GM18498 (cell line): Measurements from ENCODE around the gene AGAP9.
"Not testable (repeated sequence)": the region's sequence is repeated elsewhere in the genome, so short reads cannot be mapped to it uniquely, and the experiment has no call there.

Experiments used
- ATAC-seq: cut with Tn5 transposase; IDR thresholded peaks from one replicate; pipeline ENCODE4 v1.9.1; 2021; ENCODE audit warnings: mild to moderate bottlenecking, moderate library complexity; ENCODE audit not compliant: unreplicated experiment

AGAP9 gene

GRCh38 chr10:47523475-47523874, at the start of gene AGAP9:
TSS of gene AGAP9 (minus strand) at chr10:47523638. CDS start at chr10:47523526, 112 bp downstream.
- not testable (repeated sequence) for ATAC-seq

- ATAC-seq: not testable (repeated sequence)
Measured at GRCh38 chr10:47571138-47571912, 47.9 kb upstream of the AGAP9 start.

DNA sequence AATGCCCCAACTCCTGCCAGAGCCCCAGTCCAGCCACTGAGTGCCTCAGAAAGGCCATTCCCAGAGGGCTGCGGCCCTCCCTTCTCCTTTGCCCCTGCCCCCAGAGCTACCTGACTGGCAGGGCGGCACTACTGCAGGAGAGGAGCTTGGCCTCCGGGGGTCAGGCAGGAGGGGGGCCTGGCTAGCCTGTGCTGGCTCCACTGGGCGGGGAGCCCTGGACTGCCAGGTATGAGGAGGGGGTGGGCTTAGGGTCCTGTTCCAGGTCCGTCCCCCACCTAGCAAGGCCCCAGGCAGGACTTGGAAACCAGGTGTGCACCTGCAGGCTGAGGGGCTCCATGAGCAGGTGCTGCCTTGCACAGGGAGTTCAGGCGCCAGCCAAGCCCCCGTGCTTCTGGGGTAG, 43.3 kb upstream of the AGAP9 start:
- ATAC-seq: not testable (repeated sequence)

GRCh38 chr10:47566108-47566699, 42.8 kb upstream of the AGAP9 start:
- not testable (repeated sequence) for ATAC-seq

GRCh38 chr10:47565517-47565920, 42.1 kb upstream of the AGAP9 start:
- not testable (repeated sequence) for ATAC-seq

GRCh38 chr10:47564953-47565352, 41.5 kb upstream of the AGAP9 start:
- not testable (repeated sequence) for ATAC-seq

- ATAC-seq: not testable (repeated sequence)
Measured at GRCh38 chr10:47564318-47564717, 40.9 kb upstream of the AGAP9 start.

DNA sequence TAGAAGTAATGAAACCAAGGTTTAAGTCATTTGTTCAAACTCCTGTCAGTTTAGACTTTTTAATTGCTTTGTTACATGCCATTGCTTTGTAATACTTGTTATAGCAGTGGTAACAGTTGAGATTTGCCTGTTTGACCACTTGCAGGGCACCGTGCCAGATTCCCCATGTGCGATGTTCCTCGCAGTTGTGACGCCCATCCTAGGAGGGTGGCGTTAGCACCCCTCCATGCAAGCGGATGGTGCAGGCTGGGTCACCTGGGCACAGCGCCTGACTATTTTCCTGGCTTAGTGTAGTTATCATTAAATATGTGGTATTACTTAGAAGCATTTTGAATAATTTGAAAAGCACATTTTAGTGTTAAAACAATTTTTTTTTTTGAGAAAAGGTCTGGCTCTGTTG, 37.0 kb upstream of the AGAP9 start:
- ATAC-seq: not testable (repeated sequence)

DNA sequence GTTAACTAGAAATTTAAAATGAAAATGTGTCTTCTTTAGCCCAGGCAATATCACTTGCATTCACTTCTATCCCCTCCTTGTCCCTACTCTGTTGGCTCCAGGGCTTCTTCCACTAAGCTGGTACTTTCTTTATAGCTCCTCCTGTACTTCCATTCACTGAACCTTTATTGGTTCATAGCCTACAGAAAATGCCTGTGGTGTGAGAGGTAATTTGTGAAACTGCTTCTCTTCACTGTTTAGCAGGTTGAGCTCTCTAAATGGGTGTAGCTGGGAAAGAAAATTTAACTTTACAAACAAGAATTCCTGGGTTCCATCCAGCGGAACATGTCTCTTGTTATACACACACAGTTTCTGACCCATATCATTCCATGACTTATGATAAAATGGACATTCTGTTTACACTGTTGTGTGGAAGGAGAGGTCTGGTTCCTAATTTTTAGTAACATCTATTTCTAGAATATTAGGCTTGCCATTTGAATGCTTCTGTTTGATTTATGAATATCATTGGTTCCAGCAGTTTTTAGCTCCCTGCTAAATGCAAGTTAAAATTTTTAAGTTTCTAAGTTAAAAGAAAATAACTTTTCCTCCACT, 36.4 kb upstream of the AGAP9 start:
- not testable (repeated sequence) for ATAC-seq

- not testable (repeated sequence) for ATAC-seq
Measured at GRCh38 chr10:47558109-47558508, 34.7 kb upstream of the AGAP9 start.

- ATAC-seq: not testable (repeated sequence)
Measured at GRCh38 chr10:47557616-47558015, 34.2 kb upstream of the AGAP9 start.

- ATAC-seq: not testable (repeated sequence)
Measured at GRCh38 chr10:47555334-47555733, 31.9 kb upstream of the AGAP9 start.

DNA sequence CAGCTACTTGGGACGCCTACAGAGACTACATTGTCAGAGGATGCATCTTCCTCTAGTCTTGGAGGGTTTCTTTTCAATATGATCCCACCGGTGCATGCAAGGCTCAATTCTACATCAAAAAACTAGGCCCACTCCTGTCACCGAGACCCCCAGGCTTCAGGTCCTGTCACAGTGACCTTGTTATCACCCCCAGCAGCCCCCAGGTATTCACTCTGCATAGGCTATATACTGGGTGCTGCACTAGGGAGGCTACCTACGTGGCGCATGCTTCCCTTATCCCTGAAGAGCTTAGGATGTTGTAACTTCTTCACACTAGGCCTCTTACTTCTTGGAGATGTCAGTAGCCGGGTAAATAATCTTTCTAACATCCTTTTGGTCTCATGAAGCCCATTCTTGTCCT, 31.1 kb upstream of the AGAP9 start:
- not testable (repeated sequence) for ATAC-seq

GRCh38 chr10:47553860-47554247, 30.4 kb upstream of the AGAP9 start:
- ATAC-seq: not testable (repeated sequence)

DNA sequence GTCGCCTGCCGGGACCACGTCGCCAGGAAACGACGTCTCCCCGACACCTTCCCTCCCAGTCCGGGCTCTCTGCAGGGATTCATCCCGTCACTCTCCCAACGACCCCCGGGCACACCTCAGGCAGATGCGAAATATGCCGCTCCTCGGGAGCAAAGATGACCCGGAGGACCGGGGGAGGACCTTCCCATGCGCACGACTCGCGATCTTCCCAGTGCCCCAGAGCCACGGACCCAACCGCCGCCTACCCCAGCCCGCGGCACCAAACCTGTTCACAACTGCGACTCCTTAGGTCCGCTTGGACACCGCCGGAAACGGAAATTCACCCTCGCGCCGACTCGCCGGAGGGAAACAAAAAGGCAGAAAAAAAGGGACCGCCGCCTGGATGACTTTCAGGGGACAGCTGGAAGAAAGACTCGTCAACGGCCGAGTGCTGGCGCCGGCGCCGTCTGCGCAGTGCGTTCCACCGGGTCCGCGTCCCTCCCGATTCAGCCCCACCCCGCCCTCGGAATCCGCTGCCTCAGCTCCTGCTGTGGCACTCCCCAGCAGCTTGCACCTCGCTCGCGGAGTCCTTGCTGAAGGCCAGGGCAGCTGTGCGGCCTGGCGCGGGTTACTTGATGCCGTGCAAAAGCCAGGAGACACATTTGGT, 29.9 kb upstream of the AGAP9 start:
- peak; percentile 93 for ATAC-seq

DNA sequence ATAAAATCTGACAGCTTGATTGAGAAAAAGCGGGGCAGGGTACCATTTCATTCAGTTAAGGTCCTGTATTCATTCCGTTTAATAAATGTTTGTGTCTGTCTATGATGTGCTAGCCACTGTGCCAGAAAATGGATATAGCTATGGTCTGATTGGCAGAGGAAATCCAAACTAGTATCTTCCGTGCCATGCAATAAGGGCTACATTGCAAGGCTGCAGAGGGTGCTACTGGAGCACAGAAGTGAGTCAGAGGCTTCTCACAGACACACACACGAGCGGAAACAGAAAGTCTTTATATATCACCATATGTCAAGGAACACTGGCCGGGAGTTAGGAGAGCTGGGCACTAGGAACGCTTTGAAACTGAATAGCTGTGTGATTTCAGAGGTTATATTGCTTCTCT, 29.3 kb upstream of the AGAP9 start:
- ATAC-seq: peak; percentile 55

DNA sequence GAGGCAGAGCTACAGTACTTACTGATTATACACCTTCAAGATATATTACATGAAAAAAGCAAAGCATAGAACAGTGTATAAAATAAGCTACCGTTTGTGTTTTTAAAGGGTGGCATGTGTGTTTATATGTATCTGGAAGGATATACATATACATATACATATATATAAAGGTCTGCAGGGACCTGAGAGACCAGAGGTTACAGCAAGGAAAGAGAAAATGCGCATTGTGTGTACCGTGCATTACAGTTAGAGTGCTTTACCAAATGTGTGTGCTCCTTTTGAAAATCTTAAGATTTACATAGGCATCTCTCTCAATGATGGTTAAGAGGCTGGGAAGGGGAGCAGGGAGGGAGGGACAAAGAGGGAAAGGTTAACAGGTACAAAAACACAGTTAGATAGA, 23.8 kb upstream of the AGAP9 start:
- ATAC-seq: not testable (repeated sequence)

DNA sequence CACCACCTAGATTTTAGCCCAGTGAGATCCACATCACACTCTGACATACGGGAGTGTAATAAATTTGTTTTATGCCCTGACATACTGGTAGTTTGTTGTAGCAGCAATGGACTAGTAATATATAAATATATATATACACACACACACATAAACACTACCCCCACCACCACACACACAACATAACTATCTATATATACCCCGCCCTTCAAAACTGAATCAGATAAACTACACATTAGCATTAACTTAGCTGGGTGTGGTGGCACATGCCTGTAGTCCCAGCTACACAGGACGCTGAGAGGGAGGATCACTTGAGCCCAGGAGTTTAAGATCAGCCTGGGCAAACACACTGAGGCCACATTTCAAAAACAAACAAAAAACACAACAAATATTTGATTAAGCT, 13.0 kb upstream of the AGAP9 start:
- not testable (repeated sequence) for ATAC-seq

GRCh38 chr10:47502313-47502712, 21.1 kb downstream of the AGAP9 start:
- not testable (repeated sequence) for ATAC-seq

DNA sequence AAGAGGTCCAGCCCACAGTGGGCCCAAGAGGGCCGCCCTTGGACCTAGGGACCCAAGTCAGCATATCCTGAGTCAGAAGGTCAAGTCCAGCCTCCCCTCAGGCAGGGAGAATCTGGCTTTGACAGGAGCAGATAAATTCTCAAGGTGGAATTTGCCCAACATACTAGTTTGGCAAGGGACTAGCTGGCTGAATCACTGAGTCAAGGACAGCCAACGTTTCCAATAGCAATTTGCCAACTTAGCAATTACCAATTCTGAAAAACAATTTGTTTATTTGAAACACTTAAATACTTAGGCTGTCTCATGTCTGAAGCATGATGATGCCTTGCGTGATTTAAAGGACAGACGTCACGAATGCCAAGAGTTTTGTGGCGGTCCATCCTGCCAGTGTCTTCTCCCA, 29.2 kb downstream of the AGAP9 start:
- ATAC-seq: not testable (repeated sequence)

- ATAC-seq: not testable (repeated sequence)
Measured at GRCh38 chr10:47491600-47491999, 31.8 kb downstream of the AGAP9 start, which contains the start of gene FAM25G. TSS of gene FAM25G (minus strand) at chr10:47491700. CDS start at chr10:47491674, 26 bp downstream.
